NB4 (cell line): ENCODE measurements around the gene PARL.

Experiments
- DNase-seq: peaks from one replicate; pipeline ENCODE4 v3.0.0; 2010; ENCODE audit warnings: low read depth
- H3K4me3 ChIP-seq: one replicate; pipeline ENCODE4 v1.5.1; 2011; ENCODE audit warnings: mild to moderate bottlenecking, low read depth, low read length, moderate library complexity
- CTCF ChIP-seq: IDR thresholded peaks from one replicate; pipeline ENCODE4 v1.5.1; 2012; ENCODE audit warnings: low read depth, low read length
- MAX ChIP-seq: IDR thresholded peaks from 2 replicates; pipeline ENCODE4 v1.6.1; 2011; ENCODE audit warnings: low read depth, low read length
- MYC ChIP-seq: IDR thresholded peaks from 2 replicates; pipeline ENCODE4 v1.6.1; 2011; ENCODE audit warnings: low read depth, low read length
- POLR2A ChIP-seq: IDR thresholded peaks from 2 replicates; pipeline ENCODE4 v1.6.1; 2011; ENCODE audit warnings: mild to moderate bottlenecking; ENCODE audit not compliant: insufficient read length; ENCODE audit errors: extremely low read depth

The PARL gene

GRCh38 chr3:183862610-183863009 is 22.1 kb downstream of the PARL start:
- TF ChIP-seq MAX (no peak), POLR2A (no peak), CTCF (no peak), MYC (no peak)
- no peak for DNase-seq
- H3K4me3 ChIP-seq: no peak overlapping the region

GRCh38 chr3:183857863-183858262 is 26.8 kb downstream of the PARL start:
- TF ChIP-seq MAX (no peak), CTCF (no peak), POLR2A (no peak), MYC (no peak)
- no peak overlapping the region for H3K4me3 ChIP-seq

GRCh38 chr3:183854318-183855035 is 30.2 kb downstream of the PARL start:
- DNase-seq: no peak
- TF ChIP-seq CTCF: no peak
- TF ChIP-seq MYC: no peak
- TF ChIP-seq MAX: no peak
- TF ChIP-seq POLR2A: no peak
- no peak overlapping the region for H3K4me3 ChIP-seq

More at GRCh38 chr3:183857863-183858262, 26.8 kb downstream of the PARL start:
- DNase-seq: no peak

- no peak overlapping the region for H3K4me3 ChIP-seq
- peak; percentile 25 for DNase-seq
- no peak for TF ChIP-seq MAX
Measured at GRCh38 chr3:183845608-183846288, 38.9 kb downstream of the PARL start.

GRCh38 chr3:183845090-183845489 is 39.6 kb downstream of the PARL start:
- no peak overlapping the region for H3K4me3 ChIP-seq
- TF ChIP-seq MYC (no peak), POLR2A (no peak), MAX (no peak), CTCF (no peak)
- DNase-seq: no peak

GRCh38 chr3:183844606-183845005 is 40.1 kb downstream of the PARL start:
- TF ChIP-seq POLR2A (no peak), CTCF (no peak), MYC (no peak), MAX (no peak)
- no peak overlapping the region for H3K4me3 ChIP-seq
- no peak for DNase-seq
